ENCODE data around the gene PMS2.
A peak's percentile ranks its signal among the peaks of the same experiment; 100 is the strongest.
"Not testable (repeated sequence)": the region's sequence is repeated elsewhere in the genome, so short reads cannot be mapped to it uniquely, and the experiment has no call there.

Gene PMS2

DNA sequence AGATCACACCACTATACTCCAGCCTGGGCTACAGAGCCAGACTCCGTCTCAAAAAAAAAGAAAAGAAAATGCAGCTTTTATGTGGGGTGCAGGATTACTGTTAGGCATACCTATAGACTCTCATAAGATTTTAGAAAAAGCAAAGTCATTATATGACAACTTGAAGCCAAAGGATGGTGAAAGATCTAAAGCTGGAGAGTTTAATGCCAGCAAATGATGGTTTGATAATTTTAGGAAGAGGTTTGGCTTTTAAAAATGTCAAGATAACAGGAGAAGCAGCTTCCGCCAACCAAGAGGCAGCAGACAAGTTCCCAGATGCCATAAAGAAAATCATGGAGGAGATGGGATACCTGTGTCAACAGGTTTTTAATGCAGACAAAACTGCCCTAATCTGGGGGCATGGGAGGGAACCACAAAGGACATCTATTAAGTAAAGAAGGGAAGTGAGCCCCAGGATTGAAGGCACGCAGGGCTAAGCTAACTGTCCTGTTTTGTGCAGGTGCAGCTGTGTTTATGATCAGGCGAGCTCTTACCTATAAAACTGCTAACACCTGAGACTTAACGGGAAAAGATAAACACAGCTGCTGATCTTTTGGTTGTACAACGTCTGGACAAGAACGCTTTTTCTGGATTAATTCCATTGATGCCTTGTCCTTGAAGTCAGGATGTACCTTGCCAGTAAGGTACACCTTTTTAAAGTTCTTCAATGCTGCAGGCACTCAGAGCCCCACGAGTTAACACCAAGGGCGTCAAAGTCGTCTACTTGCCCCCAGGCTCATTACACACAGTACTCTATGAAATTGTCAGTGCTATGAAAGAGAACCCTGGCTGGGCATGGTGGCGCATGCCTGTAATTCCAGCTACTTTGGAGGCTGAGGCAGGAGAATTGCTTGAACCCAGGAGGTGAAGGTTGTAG, 11.8 kb upstream of the PMS2 start:
- no peak for DNase-seq

DNA sequence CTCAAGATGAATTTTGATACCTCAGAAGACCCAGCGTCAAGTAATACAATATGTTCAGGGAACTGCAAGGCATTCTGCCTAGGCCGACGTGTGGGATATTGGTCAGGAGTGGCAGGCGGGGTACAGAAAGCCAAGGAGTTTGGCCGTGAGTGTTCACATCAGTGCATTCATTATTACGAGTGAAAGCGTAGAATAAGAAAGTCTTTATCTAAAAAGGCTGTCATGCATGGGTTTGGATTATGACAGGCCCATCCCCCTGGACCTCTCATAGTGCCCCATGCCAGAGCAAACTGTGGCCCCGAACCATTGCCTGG, 7.8 kb upstream of the PMS2 start:
- DNase-seq = no peak

DNA sequence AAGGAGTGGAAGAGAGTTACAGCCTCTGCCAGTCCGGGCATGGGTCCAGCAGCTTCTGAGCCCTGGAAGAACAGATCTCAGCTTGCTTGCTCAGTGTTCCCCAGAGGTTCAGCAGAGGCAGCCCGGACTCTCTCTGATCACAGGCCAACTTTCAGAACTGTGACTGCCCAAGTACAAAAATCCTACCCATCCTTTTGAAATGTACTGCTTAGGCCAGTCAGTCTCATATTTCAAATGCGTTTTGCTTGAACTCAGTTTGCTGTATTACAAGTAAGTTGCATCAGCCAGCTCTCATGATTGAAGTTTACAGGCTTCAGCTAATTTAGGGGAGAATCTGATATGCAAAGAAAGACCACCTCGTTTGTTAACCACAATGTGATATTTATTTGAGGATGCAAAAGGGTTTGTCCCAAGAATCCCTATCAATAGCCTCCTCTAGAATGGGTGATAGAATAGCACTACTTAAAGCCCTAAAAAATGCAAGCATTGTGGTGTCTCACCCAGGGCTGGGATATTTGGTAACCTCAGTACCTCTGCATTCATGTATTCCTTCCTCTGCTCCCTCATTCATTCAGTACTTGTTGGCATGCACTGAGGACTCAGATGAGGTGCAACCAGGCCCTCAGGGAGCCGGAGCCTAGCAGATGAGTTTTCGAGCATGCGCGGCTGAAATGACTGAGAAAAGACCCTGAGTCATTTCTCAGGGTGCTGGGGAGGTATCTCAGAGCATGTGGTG, 7.2 kb upstream of the PMS2 start:
- DNase-seq = no peak

DNA sequence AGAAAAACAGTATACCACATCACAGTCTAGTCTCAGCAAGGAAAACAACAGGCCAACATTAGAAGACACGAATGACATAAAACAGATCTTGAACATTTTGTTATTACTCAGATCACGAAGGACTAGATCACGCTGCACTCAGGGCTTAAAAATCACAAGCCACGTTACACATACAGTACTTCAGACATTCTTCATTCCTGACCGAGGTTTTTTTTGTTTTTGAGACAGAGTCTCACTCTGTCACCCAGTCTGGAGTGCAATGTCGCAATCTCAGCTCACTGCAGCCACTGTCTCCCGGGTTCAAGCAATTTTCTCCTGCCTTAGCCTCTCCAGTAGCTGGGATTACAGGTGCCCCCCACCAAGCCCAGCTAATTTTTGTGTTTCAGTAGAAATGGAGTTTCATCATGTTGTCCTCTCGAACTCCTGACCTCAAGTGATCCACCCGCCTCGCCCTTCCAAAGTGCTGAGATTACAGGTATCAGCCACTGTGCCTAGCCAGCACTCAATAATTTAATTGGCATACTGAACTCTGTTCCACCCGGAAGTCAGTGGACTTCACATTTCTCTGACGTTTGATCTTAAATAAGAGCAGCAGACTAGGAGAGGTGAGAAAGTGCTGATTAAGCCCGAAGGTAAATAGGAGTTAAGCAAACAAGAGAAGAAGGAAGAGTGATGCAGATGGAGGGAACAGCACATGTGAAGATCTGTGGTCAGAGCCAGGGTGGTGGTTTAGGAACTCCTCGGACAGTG, 3.7 kb upstream of the PMS2 start:
- no peak for DNase-seq

DNA sequence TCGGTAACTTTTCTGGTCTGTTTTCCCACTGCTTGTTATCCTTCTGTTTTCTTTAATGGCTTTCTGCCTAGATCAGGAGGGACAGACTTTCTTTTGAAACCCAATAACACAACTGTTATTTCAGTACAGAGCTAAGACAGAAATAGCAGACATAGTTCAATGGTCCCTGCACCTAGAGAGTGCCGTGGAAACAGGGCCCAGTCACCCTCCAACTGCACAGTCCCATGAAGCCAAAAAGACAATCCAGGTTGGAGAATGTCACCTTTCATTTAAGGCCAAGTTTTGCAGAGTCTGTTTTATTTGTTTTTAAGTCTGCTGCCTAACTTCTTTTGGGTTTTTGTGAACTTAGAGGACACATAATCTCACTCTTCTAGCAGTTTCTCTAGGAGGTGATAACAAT, 2.7 kb upstream of the PMS2 start:
- no peak for DNase-seq

DNA sequence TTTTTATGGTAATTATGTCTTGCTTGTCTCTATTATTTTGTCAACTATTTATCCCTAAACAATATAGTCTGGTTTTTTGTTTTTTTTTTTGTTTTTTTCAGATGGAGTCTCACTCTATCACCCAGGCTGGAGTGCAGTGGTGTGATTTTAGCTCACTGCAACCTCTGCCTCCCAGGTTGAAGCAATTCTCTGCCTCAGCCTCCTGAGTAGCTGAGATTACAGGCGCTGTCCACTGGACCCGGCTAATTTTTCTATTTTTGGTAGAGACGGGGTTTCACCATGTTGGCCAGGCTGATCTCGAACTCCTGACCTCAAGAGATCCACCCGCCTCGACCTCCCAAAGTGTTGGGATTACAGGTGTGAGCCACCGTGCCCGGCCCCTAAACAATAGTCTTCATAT, 1.5 kb upstream of the PMS2 start:
- not testable (repeated sequence) for DNase-seq

DNA sequence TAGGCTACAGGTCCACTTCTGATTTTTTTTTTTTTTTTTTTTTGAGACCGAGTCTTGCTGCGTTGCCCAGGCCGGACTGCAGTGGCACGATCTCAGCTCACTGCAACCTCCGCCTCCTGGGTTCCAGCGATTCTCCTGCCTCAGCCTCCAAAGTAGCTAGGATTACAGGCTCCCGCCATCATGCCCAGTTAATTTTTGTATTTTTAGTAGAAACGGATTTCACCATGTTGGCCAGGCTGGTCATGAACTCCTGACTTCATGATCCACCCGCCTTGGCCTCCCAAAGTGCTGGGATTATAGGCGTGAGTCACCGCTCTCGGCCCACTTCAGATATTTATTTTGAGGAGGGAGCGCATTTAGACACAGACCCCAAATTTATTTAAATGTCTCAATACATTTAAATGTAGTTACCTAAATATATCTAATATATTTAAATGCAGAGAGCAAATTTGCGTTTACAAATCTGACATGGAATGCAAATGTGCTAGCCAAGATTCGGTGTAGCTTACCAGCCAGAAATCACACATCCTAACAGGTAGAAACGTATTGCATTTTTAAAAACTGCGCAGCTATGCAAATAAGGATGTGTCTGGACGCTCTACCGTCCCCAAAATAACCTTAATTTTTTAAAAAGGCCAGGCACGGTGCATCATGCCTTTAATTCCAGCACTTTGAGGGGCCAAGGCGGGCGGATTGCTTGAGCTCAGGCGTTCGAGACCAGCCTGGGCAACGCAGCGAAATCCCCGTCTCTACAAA, 836 bp downstream of the PMS2 start:
- not testable (repeated sequence) for DNase-seq

DNA sequence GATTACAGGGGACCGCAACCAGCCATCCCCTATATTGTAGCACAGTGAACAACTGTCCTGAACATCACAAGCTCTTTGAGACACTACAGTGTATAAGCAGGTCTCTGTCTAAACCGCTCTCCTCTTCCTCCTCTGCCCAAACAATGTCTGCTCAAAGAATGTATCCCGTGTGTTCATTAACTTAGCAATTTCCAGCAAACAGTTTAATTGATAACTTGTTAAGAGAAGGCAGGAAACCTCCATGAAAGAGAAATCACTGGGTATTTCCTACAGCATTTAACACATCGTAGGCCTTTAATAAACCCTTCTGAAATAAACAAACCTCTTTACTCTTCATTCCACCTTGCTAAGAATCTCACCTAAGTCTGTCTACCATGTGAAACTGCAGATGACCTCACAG, 1.5 kb downstream of the PMS2 start:
- DNase-seq = no peak

DNA sequence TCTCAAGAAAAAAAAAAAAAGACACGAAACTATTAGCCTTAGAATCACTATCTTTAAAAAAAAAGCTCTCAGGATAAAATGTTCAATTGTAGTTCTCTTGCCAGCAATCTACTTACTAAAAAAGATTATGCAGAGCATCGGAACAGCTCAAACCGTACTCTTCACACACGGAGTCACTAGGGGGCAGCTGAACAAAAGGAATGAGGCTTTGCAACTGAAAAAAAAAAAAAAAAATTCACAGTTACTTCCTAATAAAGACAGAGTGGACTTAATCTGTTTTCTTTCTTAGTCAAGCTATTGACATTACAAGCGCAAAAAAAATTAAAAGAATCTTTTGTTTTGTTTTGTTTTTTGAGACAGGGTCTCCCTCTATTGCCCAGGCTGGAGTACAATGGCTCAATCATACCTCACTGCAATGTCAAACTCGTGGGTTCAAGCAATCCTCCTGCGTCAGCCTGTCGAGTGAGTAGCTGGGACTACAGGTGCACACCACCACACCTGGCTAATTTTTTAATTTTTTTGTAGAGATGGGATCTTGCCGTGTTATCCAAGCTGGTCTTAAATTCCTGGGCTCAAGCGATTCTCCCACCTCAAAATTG, 11.5 kb downstream of the PMS2 start:
- DNase-seq = no peak

DNA sequence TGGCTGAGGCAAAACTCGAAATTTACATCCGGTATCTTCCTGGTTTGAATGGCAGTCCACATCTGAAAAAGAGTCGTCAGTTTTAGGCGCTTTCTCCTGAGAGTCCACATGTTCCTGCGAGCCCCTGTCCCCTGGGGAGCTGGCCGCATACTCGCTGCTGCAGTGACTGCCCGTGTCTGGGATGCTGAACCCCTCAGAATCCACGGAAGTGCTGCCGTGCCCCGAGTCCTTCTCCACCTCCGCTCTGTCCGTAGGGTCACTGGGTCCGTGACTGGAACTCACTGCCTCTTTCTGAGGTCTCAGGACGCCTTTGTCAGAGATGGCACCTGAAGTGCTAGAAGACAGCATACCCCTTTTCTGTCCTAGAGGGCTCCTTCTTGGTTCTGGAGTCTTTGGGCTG, 21.8 kb downstream of the PMS2 start:
- DNase-seq = not testable (repeated sequence)

DNA sequence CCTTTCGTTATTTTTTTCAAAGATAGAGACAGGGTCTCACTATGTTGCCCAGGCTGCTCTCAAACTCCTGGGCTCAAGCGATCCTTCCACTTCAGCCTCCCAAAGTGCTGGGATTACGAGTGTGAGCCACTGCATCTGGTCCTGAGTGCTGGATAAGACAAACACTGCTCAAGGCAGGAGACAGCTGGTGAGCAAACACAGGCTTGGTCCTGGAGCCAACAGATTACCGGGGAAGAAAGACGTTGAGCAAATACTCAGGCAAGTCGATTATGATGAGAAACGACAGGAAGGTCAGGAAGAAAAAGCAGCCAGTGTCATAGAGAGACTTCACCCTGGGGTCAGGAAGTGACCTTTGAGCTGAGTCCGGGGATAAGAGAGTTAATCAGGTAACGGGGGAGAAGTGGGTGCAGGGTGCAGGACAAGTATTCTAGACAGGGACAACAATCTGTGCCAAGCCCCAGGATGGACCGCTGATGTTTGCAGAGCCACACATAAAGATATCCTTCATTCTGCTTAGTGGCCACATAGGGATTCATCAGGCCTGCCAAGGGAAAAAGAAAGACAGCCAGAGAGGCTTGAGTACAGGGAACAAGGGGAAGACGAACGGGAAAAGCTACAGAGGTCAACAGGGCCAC, 29.1 kb downstream of the PMS2 start:
- DNase-seq = not testable (repeated sequence)

DNA sequence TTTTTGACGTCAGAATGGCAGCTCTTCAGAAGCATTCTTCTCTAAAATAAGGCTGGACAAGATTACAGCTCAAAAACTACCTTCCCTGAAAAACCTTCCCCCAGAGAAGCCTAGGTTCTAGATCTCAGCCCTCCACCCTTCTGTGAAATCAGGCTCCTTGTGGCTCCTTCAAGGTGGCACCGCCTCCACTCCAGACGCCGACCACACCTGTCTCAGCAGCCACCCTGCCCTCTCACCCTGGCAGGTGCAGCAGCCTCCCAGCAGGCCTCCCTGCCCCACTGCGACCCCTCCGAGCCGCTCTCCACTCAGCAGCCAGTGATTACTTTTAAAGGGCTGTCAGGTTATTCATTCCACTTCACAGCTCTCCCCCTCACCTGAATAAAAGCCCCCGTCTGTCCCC, 35.3 kb downstream of the PMS2 start:
- DNase-seq = not testable (repeated sequence)

DNA sequence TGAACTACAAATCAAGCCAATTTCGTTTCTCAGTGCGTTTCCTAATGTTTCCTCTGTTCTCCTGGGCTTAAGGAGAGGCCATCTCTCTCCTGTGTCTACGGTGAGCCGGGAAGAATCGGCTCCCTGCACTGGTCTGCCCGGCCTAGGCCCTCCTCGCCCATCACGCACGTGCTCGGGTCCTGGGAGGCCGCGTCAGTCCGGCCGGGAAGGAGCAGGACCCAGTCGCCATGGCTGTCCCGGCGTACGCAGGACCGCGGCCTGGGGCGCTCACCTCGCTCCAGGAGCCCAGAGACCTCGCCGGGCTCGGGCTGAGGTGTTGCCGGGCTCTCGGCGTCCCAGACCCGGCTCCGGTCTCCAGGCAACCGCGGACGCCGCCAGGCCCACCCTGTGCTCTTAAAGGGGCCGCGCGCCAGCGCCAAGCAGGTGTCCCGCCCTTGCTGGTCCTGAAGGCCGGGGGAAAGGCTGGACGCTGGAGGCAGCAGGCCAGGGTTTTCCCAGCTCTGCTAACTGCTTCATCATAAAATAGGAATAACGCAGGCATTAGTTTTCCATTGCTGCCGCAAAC, 38.4 kb downstream of the PMS2 start, which contains the start of gene RSPH10B:
Gene RSPH10B (minus strand): TSS at position 343 of the 565 bp plus-strand sequence. CDS start 3,573 bp downstream, outside the sequence.
- DNase-seq = peak; percentile 15

DNA sequence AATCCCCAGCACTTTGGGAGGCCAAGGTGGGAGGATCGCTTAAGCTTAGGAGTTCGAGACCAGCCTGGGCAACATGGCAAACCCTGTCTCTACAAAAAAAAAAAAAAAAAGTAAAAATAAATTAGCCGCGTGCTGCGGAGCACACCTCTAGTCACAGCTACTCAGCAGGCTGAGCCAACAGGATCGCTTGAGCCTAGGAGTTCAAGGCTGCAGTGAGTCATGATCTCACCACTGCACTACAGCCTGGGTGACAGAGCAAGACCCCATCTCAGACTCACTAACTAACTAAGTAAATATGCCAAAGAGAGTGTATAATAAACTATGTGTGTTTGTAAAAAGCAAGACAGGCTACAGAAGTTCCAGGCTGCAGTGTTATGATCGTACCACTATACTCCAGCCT, 45.0 kb downstream of the PMS2 start:
- not testable (repeated sequence) for DNase-seq

DNA sequence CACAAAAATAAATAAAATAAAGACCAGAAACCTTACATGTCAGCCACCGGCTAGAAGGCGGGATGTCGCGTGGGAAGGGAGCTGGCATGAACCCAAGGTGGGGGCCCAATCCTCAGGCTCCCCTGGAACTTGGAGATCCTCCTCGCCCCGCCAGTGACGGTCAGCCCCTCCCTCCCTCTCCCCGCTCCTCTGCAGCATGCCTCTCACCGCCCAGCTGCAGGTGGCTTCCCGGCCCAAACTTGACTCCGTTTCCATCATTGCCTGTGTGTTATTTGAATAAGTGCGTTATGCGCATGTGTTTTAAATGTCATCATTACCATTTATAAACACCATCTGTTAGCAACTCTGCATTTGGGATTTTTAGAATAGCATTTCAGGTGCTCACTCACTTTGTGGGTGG, 45.6 kb downstream of the PMS2 start:
- DNase-seq = not testable (repeated sequence)

DNA sequence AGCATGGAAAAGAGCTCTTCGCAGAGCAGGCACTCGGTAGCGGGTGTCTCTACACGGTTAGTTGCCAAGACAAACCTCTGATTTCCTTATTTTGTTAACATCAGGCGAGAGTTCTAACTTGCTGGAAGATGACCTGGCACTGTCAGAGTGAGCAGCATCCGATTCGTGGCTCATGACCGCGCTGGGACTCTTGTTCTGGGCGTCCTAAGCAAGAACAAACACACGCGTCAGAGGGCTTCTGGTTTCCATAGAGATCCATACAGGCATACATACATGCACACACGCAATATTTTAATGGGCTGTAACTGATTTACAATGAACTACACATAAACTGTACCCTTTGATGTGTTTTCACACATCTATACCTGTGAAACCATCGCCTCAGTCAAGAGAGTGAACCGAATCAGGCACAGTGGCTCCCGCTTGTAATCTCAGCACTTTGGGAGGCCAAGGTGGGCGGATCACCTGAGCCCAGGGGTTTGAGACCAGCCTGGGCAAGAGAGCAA, 73.9 kb downstream of the PMS2 start:
- not testable (repeated sequence) for DNase-seq

DNA sequence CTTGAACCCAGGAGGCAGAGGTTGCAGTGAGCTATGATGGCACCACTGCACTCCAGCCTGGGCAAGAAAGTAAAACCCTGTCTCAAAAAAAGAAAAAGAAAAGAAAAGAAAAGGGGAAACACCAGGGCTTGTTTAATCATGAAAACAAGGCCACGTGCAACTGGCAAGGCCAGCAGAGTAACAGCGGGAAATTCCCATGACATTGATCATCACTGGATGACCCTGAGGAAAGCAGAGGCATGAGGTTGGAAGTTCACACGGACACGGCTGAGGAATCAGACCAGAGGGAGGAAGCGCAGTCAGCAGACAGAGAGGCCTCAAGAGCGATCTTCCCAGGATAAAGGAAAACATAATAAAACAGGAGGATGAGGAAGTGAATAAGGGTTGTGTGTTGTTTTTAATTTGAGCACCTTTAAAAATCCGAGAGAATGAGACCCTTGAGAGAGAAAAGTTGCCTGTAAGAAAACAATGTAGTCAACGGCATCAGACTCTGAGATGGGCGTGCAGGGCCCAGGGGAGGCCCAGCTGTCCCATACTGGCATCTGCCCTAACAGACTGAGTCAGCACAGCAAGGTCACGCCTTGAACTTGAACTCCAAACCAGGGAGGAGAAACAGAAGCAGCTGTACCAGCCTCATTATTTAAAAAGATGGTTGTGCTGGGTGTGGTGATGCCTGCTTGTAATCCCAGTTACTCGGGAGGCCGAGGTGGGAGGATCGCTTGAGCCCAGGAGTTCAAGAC, 76.8 kb downstream of the PMS2 start:
- not testable (repeated sequence) for DNase-seq

DNA sequence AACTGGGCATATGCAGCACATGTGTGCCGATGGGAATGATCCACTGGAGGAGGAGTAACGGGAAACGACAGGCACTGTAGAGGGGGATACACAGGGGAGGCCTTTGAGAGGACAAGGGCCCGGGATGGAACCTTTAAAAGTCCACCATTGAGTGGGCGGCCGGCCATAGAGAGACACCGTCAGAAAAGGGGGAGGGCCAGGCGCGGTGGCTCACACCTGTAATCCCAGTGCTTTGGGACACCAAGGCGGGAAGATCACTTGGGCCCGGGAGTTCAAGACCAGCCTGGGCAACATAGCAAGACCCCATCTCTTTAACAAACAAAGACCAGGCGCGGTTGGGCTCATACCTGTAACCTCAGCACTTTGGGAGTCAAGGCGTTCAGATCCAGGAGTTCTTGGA, 77.6 kb downstream of the PMS2 start:
- DNase-seq = not testable (repeated sequence)

DNA sequence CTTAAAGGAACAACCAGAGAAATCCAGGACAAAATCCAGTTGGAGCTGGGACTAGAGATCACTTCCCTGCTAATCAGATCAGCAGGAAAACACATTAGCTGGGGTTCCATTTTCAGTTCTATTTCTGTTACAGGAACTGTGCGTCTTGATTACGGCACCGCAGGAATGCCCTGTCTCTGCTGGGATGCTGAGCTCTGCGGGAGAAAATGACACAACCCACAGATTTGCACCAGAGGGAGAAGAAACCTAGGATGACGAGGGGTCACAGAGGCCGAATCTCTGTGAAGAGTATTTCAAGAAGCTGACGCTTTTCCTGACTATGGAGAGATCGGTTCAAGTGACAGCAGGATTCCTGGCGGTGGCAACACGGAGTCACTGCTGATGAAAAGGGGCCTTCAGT, 78.6 kb downstream of the PMS2 start:
- DNase-seq = not testable (repeated sequence)

All from right kidney (tissue), 1 donor.